HG02884 (cell line): ENCODE results near the gene ZNF668.
"Not testable (repeated sequence)": the region's sequence is repeated elsewhere in the genome, so short reads cannot be mapped to it uniquely, and the experiment has no call there.

Experiments
- ATAC-seq: cut with Tn5 transposase; IDR thresholded peaks from one replicate; pipeline ENCODE4 v1.9.1; 2021; ENCODE audit warnings: mild to moderate bottlenecking, moderate library complexity; ENCODE audit not compliant: unreplicated experiment

Gene ZNF668

DNA sequence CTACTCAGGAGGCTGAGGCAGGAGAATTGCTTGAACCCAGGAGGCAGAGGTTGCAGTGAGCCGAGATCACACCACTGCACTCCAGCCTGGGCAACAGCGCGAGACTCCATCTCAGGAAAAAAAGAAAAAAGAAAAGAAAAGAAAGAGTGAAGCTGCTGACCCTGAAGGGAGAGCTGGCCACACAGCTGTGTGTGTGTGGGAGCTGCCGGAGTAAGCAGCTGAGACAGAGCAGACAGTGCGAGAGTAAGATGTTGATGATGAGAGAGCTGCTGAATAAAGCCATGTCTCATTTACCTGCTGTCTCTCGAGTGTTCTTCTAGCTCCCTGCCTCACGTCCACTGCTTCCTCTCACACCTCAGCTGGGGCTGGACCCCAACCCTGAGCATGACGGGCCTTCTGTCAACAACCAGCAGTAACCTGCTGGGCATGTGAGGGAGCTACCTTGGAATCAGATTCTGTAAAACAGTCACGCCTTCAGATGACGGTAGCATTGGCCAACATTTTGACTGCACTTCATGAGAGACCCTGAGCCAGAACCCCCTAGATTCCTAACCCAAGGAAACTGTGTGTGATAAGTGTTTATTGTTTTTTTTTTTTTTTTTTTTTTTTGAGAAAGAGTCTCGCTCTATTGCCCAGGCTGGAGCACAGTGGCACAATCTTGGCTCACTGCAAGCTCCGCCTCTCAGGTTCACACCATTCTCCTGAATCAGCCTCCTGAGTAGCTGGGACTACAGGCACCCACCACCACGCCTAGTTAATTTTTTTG lies 27.0 kb upstream of the ZNF668 start:
- ATAC-seq = not testable (repeated sequence)

DNA sequence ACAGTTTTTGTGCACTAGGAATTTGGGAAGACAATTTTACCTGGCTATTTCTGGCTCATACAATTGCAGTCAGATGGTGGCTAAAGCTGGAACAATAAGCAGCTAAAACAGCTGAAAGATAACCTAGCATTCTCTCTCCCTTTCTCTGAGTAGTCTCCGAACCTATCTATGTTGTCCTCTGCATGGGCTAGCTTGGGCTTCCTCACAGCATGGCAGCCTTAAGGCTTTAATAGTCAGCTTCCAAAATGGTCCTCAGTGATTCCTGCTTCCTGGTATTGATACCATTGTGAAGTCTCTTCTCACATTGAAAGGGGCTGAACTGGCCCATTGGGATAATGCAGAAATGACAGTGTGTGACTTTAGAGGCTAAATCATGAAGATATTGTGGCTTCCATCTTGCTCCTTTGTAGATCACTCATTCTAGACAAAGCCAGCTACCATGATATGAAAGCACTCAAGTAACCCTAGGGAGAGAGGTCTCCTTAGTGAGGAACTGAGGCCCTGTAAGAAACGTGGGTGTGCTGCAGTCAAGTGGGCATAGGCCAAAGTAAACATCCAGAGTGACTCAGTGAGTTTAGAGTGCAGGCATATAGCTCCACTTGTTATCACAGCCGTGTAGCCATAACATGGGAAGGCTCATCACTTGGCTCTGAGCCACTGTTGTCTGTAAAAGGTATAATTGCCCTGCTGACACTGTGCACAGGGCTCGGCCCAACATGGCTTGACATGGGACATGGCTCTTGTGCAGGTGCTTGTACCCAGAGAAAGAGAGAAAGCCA lies 26.0 kb upstream of the ZNF668 start:
- no peak for ATAC-seq

DNA sequence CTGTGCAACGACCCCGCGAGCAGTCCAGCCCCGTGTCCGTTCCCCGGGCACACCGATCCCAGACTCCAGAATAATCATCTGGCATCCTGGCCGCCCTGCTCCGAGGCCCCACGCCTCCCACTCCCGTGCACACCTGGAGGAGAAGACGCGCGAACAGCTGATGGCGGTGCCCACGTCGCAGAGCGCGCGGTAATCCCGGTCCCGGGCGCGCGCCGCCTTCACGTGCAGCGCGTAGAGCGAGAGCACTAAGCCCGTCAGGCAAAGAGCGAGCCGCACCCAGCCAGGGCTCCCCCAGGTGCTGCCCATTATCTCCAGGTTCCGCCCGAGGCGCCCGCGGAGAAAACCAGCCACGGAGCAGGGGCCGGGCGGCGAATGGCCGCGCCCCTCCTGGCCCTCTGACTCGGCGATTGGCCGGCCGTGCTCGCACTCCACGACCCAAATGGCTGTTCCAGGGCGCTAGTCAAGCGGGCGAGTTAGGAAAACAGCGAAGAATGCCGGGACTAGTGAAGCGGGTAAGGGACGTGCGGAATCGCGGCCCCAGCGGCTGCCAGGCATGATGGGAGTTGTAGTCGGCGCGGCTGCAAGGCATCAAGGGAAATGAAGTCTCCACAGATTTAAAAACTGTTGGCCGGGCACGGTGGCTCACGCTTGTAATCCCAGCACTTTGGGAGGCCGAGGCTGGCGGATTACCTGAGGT lies 20.5 kb upstream of the ZNF668 start, which contains the start of gene VKORC1:
TSS of gene VKORC1 (minus strand) at position 374 of the 697 bp plus-strand sequence. CDS start at position 306, 68 bp downstream.
- ATAC-seq = peak; percentile 83

DNA sequence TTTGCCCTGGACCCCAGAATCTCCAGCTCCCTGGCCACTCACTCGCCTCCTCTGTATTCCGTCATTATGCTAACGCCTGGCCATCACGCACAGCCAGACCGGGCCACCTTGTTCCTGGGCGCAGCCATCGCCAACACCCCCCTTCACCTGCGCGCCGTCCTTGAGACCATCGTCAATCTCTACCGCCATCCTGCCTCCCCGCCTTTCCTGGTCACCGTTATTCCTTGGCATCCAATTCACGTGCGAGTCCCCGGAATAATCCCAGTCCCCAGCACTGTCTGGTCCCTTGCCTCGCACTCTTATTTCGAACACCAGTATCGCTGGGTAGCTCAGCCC lies 20.0 kb upstream of the ZNF668 start:
- ATAC-seq = no peak

DNA sequence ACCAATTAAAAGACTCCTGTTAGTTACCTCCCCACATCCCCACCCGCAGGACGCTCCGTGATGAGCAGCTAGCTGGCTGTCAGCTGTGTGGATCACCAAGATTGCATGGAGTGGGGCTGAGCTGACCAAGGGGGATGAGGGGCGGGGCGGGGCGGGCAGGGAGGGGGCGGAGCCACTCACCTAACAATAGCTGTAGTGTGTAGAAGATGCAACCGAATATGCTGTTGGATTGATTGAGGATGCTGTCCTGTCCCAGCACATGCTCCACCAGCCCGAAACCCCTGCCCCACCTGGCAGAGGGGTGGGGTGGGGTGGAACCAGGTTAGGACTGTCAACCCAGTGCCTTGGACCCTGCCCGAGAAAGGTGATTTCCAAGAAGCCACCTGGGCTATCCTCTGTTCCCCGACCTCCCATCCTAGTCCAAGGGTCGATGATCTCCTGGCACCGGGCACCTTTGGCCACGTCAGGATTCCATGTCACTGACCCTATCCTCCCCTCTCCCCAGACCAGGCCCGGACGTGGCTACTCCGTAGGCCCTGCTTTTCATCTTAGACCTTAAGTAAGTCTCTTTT lies 19.2 kb upstream of the ZNF668 start:
- no peak for ATAC-seq

DNA sequence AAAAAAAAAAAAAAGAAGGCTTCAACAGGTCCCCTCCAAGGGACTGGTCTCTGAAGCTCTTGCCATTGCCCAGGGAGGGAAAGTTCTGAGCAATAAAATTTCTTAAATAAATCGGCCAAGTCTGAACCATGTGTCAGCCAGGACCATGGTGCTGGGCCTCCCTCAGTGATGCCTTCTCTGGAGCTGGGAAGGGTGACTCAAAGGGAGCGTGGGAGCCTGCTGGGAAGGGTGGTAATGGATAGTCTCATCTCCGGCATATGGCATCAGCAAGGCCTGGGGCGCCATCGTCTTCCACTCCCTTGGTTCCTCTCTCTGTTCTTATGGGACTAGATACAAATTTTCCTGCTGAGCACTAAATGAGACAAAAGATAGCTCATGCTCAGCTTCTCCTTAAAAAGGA lies 18.3 kb upstream of the ZNF668 start:
- no peak for ATAC-seq

DNA sequence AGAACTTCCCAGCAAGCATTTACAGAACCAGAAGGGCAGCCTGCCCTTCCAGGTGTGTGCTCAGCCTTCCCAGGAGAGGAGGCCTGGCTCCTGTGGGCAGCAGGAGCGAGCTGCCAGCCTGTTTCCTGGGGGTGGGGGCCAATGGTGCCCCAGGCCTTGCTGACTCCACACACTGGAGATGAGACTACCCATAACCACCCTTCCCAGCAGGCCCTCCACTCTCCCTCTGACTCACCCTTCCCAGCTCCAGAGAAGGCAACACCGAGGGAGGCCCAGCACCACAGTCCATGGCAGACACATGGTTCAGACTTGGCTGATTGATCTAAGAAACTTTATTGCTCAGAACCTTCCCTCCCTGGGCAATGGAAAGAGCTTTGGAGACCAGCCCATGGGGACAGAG lies 16.5 kb upstream of the ZNF668 start:
- ATAC-seq = no peak

DNA sequence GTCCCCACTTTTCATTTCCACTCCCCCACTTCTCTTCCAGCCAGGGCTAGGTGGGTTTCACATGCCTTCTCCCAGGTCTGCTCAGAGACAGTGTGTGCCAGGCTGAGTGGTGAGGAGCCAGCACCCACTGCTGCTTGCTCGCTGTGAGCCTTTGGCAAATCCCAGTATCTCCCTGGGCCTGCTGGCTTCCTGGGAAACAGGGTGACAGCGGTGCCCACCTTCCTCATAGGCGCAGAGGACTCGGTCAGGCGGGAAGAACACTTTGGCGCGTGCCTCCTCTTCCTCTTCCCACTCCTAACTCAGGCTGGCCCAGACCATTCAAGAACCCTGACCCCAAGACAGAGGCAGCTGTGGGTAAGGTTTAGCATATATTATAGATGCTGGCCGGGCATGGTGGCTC lies 15.2 kb upstream of the ZNF668 start:
- ATAC-seq = no peak

DNA sequence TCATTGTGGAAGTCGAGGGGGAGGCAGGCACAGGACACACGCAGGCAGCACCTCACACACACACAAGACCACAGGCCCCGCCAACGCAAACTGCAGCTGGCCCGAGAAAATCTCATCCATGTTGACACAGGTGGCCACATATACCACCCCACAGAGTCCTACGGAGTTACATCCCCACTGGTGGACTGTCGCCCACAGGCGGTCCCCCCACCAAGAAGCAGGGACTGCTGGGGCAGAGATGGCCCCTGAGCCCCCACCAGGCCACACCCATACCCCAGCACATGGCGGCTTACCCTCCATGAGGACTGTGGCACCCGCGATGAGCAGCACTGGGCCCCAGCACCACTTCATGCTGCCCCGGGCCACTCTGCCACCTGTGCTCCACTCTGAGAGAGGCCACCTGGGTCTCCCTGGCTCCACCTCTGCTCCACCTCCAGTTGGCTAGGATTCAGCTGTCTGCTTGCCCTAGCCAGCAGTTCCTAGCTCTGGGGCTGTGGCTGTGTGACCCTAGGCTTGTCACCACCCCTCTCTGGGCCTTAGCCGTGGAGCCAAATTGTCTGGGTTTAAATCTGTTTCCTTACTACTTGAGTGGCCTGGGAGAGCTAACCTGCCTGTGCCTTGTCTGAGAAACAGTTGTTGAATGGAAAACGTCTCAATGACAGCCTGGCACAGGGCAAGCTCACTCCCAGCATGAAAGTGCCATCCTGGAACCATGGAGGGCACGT lies 14.6 kb upstream of the ZNF668 start, which contains the start of gene PRSS53:
TSS of gene PRSS53 (minus strand) at position 485 of the 725 bp plus-strand sequence. CDS start at position 351, 134 bp downstream.
- ATAC-seq = no peak

DNA sequence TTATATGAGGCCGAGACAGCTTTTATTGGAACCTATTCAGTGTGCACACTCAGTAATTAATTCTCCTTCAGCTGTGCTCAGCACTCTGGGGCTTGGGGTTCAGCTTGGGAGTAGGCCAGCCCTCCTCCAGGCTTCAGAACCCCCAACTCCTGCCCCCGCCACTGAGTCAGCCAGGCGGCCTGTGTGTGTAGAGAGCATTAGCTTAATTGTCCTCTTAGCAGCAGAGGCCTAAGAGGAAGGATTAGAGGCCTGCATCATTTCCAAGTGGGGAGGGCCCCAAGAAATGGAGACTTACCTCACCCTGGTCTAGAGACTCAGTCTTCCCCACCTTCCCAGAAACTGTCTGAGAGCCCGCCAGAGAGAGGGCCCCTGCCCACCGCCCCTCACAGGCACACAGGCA lies 13.9 kb upstream of the ZNF668 start:
- no peak for ATAC-seq

DNA sequence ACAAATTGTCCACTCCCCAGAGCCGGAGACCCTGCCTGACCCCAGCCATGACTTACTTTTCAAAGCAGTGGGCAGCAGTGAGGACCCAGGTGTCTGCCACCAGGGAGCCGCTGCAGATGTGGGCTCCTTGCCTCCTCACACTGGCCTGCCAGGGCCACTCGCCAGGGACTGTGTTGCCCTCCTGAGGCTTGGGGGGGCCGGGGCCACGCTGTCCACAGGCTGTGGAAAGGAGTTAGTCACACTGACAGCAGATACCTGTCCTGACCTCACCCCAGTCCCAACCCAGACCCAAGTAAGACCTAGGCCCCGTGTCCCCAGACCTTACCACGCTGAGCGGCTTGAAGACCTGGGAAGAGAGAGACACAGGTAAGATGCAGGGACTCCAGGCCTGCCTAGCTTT lies 13.4 kb upstream of the ZNF668 start:
- ATAC-seq = no peak

DNA sequence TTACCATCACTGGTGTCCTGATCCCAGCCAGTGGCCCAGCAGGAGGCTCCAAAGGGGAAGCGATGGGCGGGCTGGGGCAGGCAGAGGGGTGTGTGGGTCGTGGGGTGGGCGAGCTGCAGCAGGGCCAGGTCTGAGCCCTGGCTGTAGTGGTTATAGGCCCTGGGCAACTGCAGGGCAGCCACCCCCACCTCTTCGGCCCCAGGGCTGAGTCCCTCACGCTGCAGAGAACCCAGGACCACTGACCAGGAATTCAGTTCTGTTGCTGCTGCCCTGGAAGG lies 12.5 kb upstream of the ZNF668 start:
- ATAC-seq = no peak

DNA sequence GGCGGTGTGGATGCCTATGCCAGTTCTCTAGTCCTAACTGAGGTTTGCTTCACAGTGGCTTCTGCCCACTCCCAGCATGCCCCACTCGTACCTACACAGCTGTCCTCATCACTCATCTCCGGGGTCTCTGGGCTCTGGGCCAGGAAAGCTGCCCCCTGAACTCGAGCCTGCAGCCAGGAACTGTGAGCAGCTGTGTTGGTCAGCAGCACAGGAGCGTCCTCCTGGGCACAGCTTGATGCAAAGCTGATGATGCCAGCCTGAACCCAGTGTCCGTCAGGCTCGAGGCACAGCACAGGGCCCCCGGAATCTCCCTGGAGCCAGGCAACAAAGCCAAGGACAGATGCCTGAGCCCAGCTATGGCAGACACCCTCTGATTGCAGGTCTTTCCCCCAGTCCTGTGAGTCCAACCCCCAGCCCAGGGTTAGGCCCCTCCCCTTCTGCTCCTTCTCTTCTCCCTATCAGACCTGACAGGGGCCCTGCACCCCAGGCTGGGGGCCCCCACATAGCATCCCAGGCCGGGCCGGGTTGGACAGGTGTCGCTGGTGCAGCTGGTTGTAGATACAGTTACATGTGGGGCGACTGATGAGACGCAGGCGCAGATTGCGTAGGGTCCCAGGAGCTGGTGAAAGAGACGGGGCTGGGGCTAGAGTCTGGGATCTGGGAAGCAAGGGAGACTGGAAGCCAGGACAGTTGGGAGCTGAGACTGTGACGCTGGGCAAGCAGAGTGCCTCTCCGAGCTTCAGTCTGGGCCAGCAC lies 12.0 kb upstream of the ZNF668 start:
- no peak for ATAC-seq

DNA sequence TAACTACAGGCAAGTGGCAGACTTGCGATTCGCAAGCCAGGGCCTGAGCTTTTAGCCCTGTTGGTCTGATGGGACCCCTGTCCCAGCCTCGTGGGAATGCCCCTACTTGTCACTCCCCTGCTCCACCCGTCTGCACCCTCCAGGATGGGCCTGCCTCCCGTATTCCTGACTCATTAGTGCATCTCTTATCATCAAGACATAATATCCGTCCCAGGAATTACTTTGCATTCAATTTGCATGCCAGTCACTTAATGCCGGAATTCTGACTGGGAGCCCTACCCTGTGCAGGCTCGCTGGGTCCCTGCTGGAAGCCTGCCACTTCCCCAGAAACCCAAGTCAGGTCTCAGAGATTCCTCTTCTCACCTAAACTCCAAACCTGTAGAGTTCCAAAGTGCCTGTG lies 11.4 kb upstream of the ZNF668 start:
- ATAC-seq = no peak

DNA sequence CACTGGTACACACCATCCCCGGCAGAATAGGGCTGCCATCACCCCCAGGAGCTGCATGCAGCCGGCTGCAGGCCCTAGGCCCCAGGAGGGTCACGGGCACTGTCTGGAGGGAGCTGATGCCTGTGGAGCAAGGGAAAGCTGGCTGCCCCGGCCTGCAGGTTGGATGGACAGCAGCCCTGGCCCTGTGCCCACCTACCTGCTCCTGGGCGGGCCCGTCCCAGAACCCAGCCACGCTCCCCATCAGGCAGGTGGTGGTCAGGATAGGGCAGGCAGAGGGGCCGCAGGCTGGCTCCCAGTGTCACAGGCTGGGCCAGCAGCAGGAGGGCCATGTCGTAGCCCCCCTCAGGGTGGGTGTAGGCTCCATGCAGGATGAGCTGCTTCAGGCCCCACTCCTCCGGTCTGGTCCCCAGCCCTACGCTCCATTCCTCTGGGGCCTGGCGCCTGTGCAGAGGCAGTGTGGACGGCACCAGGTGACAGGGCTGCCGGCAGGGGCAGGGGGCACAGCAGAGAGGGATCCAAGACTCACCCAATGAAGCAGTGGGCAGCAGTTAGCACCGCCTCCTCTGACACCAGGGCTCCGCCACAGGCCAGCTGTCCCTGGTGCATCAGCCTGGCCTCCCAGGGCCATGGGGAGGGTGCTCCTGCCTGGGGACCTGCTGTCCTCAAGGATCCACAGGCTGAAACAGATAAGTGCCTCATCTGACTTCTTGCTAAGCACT lies 10.7 kb upstream of the ZNF668 start:
- no peak for ATAC-seq

DNA sequence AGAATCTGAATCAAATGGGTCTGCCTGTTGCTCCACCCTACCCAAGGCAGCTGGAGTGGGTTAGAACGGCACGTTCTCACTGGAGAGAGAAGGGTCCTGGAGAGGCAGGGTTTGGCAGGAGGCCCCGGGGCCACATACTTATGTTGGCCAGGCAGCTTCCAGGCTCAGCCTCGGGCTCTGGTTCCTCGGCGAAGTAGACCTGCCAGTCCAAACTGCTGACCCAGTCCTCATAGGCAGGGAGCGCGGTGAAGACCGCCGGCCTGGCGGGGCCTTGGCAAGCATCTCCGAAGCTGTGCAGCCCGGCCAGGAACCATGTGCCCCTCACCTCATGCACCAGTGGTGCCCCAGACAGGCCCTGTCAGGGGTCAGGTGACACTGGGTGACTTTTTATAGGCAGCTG lies 9.9 kb upstream of the ZNF668 start:
- ATAC-seq = no peak

DNA sequence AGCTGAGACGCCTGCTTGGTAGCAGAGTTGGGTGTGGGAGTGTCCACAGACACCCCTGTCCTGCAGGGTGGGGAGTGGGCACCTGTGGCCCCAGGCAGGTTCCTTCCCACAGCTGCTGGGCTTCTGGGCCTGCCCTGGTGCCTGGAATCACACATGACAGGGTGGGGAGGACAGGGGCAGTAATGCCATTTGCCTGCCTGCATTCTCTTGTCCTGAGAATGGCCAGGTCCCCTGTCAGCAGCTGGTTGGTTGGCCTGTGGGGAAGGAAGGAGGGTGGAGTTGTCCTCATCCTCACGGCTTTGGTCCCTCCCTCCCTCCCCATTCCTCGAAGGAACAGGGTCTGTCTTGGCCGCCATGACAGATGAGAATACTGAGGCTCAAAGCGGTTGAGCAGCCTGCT lies 9.5 kb upstream of the ZNF668 start:
- ATAC-seq = no peak

DNA sequence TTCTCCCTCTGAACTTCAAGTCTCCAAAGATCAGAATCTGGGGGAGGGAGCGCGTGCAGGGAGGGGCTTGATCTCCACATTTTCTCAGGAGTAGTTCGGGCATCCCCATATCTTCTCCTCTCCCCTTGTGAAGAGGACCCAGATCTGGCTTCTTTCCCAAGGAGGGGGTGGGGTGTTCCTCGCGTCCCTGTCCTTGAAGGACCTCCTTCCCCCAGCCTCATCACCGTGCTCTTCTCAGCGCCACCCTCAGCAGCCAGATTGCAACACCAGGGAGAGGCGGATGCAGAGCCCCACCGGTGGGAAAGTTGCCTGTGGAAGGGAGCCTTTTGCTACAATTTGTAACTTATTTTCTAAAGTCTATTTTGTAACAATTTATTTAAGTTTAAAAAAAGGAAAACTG lies 9.0 kb upstream of the ZNF668 start:
- no peak for ATAC-seq

DNA sequence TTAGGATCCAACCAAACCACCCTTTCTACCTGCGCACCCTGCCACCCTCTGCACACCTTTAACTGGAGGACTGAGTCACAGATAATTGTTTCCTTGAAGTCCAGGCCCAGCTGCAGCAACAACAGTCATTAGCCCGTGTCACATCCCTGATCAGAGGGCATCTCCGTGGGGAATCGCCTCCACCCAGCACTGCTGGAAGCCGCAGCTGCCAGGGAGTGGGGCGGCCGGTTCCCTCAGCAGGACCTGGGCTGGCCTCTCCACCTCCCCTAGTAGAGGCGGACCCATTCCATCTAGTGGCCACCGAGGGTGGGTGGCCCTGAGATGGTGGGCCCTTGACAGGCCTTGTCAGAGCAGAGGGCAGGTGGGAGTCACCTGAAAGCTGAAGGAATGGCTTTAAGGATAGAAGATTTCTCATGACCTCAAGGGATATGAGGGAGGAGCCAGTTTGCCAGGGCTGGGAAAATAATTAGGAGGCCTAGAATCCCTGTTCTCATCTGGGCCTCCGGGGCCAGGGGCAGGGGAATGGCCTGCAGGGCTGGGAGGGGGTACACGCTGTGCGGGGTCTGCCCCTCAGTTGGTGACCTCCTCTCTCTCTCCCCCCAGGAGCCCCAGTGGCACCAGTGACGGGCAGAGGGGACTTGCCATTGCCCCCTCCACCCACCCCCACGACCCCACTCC lies 8.5 kb upstream of the ZNF668 start:
- ATAC-seq = no peak
